Globus pallidus (tissue), 1 donor: ENCODE results near the gene EGR2.

Experiments
- DNase-seq: peaks from one replicate; pipeline ENCODE4 v3.0.0-alpha.2; 2015; ENCODE audit warnings: low spot score

Gene EGR2

DNA sequence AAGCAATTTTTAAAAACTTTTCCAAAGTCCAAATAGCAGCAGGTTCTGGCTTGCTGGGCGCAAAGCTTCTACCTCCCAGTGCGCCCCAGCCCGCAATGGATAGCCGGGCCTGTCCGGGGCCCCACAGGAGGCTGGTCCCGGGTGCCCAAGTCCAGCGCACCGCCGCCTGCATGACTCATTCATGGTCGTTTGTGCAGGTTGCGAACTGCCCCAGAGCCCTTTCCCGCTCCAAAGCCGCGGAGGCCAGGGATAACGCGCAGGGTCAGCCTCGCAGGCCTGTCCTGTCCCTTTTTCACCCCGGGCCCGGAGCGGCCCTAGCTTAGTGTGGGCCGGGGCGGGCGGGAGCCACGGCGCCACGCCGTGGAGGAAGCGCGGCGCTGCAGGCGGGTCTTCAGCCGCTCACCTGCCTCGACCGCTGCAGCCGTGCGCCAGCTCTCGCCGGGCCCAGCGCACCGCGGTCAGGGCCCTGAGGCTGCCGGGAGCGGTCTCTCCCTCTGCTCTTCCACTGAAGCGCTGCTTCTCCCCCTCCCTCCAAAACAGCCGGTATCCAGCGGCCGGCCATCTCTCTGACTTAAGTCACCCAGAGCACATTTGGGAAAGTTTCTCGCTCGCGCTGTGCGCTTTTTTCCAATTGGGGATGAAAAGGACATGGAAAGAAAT is 1.7 kb upstream of the EGR2 start:
- DNase-seq, result peak; percentile 72

DNA sequence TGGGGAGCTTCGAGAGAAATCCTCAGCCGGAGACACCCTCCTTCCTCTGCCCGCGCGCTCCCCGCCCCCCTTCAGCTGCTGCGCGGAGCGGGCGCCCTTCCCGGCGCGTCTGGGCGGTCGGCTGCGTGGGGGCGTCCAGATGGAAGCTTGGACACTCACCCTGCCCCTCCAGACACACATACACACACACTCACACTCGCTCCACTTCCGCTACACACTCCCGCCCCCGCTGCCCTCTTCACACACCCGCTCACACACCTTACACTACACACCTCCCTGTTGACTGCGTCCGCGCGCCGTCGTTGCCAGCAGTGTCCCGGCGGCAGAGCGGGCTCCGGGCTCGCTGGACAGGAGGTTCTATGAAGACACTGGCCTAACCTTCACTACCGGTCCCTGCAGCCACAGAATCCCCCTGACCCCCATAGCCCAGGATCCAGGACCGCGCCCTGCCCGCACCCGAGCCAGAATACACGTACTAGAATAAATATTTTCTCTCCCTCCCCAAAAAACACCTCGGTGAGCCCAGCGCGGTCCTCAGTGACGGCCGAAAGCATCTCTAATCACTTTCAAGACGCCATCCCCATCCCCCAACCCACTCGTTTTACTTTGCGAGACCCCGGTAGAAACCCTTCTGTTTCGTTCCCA is 1.1 kb upstream of the EGR2 start:
- DNase-seq, result peak; percentile 63

DNA sequence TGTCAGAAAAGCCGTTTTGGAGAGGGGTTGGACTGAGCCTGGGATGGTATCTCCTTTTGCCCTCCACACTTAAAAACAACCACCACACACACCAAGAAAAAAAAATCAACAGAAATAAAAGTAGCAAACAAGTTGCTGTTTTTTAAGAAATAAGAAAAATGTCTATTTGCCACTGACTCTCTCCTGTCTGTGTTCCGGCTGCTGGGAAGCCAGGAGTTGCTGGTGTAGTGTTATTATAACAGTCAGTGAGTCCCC is 163 bp downstream of the EGR2 start:
- DNase-seq, result no peak

DNA sequence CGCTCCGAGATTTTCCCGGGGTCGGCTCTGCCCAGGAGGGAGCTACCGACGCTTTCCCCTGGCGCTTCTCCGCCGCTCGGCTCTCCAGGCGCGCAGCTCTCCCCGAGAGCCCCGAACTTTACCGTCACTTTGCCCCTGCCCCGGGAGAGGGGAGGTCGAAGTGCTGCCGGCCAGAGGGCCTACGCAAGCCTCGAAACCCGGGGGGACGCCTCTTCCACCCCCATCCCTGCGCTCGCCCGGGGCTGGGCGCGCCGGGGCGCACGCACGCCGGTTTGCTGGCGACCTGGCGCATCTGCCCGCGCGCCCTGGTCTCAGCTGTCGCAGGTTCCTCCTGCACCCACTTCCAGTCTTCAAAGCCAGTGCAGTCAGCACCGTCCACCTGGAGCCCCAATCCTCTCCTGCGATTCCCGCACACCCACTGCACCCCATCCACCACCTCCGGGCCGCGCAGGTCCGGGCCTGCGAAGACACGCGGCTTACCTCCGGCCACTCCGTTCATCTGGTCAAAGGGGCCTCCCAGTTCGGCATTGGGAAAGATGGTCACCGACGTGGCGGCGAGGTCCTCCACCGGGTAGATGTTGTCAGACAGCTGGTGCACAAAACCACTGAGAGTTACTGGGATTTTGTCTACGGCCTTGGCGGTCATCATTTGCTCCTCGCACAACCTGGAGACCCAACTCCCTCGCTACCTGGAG is 638 bp downstream of the EGR2 start:
- no peak for DNase-seq

DNA sequence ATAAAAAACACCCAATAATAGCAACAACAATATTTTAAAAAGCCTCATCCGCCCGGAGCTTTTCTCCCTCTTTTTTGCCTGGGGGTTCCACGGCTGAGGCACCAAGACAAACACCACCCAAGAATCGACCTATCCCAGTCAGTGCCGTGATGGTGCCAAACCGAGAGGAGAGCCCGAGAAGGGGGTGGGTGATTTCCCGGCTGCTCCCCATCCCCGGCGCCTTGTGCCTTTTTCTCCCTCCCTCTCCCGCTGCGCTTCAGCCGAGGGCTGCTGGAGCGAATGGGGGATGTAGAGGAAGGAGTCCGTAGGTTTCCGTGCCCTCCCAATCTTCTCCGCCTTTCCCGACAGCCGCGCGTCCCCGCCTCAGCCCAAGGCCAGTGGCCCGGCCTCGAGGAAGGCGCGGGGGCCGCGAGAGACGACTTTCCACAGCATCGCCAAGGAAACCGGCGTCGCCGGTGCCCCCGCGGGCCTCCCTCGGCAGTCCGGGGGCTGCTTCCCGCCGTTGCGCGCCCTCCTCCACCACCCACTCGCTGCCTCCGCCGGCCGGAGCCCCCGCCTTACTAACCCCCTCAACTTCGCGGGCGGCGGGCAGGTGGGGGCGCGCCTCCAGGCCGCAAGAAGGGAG is 1.3 kb downstream of the EGR2 start:
- DNase-seq, result no peak

DNA sequence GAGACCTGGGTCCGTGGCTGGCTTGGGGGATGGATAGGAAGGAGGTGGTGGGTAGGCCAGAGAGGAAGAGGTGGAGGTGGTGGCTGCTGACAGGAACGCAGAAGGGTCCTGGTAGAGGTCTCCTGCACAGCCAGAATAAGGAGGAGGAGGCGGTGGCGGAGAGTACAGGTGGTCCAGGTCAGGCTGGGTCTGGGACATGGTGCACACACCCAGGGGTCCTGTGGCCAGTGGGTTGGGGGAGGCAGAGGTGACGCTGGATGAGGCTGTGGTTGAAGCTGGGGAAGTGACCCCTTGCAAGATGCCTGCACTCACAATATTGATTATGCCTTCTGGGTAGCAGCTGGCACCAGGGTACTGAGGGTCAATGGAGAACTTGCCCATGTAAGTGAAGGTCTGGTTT is 2.2 kb downstream of the EGR2 start:
- DNase-seq, result no peak

DNA sequence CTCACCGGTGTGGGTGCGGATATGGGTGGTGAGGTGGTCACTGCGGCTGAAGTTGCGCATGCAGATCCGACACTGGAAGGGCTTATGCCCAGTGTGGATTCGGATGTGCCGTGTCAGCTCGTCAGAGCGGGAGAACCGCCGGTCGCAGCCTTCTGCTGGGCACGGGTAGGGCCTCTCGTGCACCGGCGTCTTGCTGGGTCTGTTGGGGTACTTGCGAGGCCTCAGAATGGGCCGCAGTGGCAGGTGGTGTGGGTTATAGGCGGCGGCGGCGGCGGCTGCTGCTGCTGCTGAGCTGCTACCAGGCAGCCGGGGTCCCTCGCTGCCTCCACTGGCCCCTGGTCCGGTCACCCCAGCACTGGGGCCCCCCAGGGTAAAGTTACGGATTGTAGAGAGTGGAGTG is 2.7 kb downstream of the EGR2 start:
- no peak for DNase-seq

DNA sequence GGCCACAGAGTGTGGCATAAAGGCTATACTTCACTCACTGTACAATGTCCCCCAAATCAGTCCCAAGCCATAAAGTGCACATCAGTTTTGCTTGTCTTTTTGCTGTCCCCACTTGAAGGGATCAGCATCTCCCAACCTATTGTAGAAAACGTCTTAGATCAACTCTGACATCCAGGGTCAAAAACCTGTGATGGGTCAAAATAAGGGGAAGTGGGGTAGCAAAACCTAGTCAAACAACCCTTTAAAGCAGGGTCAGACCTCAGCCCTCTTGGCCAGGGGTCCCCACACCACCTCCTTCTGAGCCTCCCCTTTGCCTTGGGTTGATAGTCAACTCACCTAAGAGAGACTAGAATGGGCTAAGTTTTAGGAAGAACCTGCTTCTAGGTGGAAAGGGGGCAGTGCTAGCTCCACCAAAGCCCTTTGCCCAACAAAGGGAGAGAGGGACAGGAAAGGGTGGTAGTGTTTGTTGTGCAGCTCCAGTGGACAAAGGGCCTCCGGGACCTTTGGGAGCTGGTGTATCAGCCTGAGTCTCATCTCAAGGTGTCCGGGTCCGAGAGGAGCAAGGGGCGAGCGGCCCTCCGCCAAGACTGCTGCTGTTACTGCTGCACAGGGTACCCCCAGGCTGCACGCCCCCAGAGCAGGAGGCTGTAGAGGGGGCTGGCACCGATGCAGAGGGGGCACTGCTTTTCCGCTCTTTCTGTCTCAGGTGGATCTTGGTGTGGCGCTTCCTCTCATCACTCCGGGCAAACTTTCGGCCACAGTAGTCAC is 3.3 kb downstream of the EGR2 start:
- DNase-seq, result no peak

DNA sequence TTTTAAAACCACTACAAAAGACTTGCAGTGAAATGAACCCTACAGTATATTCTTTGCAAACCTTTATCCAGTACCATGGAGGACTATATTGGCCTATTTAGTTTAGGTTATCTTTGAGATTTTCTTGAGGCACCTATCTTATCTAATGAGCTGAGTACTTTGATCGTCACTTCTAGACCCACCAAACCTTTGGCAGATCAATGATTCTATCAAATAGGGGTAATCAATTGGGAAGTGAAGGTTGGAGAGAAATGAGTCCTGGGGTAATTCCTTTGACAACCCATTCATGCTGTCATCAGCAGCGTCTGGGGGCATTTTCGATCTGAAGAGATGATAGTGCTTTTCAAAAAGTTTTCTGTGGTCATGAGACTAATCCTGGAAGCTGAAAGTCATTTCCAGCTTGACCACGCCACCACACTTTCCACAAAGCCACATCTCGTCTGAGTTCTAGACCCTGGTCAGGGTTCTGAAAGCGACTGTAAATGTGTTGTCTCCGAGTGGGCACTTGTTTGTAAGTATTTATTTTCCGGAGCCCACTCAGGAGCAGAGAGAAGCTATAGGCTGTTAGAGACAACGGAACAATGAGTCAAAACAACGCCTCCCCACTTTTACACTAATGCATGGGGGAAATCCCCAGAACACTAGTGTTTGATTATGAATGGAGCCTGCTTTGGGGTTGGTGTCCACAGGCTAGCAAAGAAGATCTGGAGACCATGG is 4.8 kb downstream of the EGR2 start:
- no peak for DNase-seq

DNA sequence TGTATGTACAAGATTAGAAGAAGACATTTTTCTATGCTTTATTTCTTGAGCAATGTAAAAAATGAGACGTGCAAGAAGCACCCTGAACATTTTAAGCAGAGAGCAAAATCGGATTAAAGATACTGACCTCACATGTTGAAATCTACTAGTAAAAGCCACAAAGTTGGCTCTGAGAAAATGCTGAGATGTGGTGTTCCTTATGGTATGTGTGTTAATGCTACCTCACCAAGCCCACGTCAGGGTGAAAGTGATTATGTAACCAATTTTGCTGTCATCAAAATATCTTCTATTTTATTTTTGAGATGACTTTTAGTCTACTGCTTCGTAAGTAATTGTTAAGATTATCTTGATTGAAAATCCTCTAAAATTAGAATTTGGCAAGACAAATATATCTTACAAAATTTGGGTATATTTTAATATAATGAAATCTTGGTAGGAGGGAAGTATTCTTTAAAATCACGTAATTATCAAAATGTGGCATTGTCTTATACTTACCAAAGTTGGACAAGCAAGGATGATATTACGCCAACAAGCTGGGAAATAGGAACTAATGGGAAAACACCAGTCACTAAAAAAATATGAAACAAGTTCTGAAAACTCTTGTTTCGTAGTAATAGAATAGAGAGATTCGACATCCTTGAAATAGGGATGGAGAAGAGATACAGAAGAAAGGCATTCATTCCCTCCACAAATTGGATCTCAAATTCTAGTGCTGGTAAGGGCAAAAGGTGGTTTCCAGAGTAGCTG is 5.8 kb downstream of the EGR2 start:
- no peak for DNase-seq

DNA sequence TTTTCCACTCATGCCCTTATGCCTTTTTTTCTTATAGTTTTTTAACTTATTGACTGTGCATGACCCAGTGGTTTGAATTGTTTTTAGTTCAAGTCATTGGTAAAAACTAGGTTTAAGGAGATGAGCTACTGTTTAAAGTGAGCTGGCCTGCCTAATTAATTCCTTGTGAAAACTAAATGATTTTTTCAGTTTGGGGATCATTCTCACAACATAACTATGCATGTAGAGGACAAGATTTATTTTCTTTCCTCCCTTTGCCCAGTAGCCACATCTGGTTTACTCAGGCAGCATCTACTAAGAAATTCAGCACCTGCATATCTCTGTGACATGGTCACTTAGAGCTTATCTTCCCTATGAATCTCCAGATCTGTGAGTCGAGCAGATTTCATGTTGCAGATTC is 9.9 kb downstream of the EGR2 start:
- DNase-seq, result no peak

DNA sequence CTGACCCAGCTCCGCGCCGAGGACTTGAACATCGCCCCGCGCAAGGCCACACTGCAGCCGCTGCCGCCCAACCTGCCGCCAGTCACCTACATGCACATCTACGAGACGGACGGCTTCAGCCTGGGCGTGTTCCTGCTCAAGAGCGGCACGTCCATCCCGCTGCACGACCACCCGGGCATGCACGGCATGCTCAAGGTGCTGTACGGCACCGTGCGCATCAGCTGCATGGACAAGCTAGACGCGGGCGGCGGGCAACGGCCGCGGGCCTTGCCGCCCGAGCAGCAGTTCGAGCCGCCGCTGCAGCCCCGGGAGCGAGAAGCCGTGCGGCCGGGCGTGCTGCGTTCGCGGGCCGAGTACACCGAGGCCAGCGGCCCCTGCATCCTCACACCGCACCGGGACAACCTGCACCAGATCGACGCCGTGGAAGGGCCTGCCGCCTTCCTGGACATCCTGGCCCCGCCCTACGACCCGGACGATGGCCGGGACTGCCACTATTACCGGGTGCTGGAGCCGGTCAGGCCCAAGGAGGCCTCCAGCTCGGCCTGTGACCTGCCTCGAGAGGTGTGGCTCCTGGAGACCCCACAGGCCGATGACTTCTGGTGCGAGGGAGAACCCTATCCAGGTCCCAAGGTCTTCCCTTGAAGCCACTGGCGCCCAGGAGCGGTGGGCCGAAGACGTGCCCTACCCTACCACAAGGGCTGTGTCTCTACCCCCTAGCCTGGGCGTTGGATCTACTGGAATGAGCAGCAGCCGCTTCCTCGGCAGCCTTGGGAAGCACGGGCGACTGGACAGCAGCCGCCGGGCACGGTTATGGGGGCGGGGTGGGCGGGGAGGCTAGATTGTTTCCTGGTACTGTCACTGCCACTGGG is 10.7 kb downstream of the EGR2 start:
- DNase-seq, result no peak

DNA sequence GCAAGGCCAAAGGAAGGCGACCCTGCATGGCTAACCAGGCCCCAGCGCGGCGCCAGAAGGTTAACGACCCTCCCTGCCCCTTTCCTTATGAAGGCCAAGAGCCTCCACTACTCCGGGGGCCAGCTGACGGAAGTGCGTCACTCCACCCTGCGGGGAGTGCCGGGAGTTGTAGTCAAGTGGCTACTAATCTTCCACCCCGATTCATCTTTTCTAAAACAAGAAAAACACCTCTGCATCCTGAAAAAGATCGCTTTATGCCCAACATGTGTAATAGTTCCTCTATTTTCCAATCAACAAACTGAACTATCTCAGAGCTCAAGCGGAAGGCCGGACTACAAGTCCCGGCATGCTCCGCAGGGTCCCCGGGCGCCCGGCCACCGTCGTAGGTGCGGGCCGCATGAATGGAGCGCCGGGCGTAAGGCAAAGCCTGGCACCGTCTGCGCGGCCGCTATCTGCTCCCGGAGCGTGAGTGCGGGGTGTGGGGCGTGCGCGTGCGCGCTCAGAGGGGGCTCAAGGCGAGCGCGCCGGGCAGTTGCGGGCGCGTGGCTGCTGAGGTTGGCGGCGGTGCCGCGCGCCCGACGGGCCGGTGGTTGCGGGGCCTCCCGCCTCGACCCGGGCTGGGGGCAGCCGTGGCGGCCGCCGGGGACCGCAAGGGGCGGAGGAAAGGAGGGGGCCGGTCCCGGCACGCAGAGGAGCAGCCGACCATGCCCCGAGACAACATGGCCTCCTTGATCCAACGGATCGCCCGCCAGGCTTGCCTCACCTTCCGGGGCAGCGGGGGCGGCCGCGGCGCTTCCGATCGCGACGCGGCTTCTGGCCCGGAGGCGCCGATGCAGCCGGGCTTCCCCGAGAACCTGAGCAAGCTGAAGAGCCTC is 11.6 kb downstream of the EGR2 start, which contains the start of gene ADO:
Gene ADO, plus strand, starts transcription at position 365 of the 875 bp plus-strand sequence. Its CDS starts 340 bp downstream, at position 705.
- DNase-seq, result peak; percentile 93

DNA sequence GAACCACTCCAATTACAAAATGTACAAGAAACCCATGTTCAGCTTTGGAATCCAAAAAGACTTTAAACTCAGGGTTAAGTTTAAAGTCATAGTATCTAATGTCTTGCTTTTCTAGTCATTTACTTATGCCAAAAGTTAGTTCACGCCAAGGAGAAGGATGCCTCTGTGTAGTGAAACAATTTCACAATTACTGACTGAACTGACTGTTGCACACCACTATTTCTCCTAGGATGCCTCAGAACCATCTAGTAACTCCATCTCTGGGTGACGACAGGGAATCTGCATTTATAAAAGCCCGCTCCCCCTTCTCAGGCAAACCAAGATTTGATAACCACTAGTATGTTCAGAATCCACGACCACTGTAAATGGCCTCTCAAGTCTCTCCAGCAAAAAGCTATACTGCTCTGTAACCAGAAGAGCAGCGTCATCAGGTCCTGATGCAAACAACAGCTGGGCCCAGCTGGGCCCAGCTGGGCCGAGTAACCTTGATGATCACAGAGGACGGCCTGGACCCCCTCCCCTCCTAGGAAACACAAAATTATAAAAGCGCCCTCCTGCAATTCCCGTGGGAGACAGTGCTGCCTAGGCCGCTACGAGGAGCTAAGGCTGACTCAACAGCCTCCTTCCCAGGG is 12.3 kb downstream of the EGR2 start:
- no peak for DNase-seq

DNA sequence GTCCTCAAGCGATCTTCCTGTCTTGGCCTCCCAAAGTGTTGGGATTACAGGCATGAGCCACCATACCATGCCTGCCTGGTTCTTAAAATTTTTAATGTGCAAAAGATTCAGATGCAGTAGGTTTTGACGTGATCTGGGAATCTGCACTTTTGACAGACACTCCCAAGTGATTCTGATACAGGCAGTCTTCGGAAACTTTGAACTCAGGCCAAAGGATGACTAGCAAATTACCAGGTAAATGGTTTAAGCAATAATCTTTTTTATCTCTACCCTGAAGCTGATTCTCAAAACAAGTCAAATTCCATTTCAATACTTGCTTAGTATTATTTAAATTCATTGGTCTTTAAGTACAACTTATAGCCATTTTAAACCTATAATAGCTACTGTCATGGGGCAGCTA is 14.3 kb downstream of the EGR2 start:
- no peak for DNase-seq

DNA sequence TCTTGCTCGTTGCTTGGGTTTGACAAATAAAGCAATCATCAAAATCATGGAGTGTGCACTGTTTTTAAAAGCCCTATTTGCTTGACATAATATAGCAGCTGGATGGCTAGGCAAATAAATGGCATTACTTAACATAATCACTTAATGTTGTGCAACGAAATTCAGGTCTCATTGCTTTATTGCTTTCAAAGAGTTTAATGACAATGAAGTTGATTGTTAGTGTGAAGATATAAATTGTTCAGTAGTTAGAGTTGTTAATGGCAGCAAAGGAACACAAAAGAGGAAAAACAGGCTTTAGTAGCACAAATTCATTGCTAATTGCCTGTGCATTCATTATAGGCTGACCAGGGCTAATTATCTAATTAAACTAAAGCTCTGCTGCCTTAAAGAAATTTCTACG is 19.3 kb downstream of the EGR2 start:
- DNase-seq, result no peak

DNA sequence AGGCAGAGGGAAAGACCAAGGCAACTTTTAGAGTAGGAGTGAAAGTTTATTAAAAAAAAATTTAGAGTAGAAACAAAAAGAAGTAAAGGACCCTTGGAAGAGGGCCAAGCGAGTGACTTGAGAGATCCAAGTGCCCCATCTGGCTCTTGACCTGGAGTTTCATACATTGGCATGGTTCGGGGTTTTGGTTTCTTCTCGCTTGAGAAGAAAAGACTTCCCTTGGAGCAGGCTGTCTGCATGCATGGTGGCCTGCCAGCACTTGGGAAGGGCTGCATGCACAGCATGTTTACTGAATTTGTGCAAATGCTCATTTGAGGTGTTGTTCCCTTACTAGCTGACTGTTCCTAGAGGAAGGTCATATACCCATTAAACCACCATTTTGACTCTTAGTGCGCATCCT is 20.4 kb downstream of the EGR2 start:
- DNase-seq, result no peak

DNA sequence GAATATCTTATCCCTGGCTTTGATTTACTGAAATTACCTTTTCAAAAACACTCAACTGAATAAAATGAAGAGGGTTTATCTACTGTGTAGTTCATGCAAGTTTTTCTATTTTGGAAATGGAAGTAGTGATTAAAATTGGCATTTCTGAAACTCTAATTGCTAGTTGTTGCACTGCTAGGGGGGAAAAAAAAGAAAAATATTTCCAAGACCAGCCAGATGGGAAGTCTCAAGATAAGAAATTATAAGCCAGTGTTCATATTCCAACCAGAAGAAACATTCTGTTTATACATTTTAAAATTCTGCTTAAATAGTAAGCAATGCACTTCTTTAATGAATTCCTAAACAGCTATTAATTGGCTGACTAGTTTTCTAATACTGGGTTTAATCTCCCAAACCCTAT is 21.1 kb downstream of the EGR2 start:
- no peak for DNase-seq

DNA sequence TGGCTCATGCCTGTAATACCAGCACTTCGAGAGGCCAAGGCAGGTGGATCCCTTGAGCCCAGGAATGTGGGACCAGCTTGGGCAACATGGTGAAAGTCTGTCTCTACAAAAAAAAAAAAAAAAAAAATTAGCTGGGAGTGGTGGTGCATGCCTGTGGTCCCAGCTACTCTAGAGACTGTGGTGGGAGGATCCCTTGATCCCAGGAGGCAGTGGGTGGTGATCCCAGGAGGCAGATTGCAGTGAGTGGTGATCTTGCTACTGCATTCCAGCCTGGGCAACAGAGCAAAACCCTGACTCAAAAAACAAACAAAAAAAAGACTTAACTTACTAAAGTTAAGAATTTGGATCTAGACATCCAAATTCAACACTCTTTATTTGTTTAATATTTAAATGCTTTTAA is 21.9 kb downstream of the EGR2 start:
- DNase-seq, result no peak
